ENCODE results near the gene MCM9. TPM values are rescaled to one million over a fixed set of nuclear protein-coding genes. Genes with fewer than 3 reads are reported as not detected.

The MCM9 gene
- total and polyA plus RNA-seq, 8 donors, result 5.0 to 14.4 (median 7.7) TPM

- H3K27me3 ChIP-seq, result no peaks in the 10 kb centered on the region
- no peak overlapping the region for H3K4me3 ChIP-seq
- DNase-seq (no peak), FAIRE-seq (no peak), ATAC-seq (no peak)
- no peaks in the 10 kb centered on the region for H3K9me3 ChIP-seq
- TF ChIP-seq CTCF (IDR thresholded peaks at IDR 0.05), result no peak
- no peak overlapping the region for H3K27ac ChIP-seq
- no peaks in the 10 kb centered on the region for H3K4me1 ChIP-seq
- 90 to 91% methylated on average over 1 of the region's 1 CpG for WGBS, 2 donors
- intact Hi-C loops (cut with DNase I), result no loop called here
- H3K36me3 ChIP-seq, result no peaks in the 10 kb centered on the region
Measured at GRCh38 chr6:118812970-118813369, 122.0 kb downstream of the MCM9 start.

- no peak for FAIRE-seq
- 88 to 95% methylated on average over 4 of the region's 4 CpGs for WGBS, 2 donors
Measured at GRCh38 chr6:118810420-118811027, 124.4 kb downstream of the MCM9 start.

GRCh38 chr6:118808793-118809638 lies 125.9 kb downstream of the MCM9 start:
- Histone ChIP-seq H3K27ac (no peak overlapping the region), H3K4me3 (no peak overlapping the region), H3K36me3 (no peaks in the 10 kb centered on the region), H3K9me3 (no peaks in the 10 kb centered on the region), H3K27me3 (no peaks in the 10 kb centered on the region), H3K4me1 (no peaks in the 10 kb centered on the region)
- TF ChIP-seq CTCF (IDR thresholded peaks at IDR 0.05), result no peak
- DNase-seq (no peak), ATAC-seq (peak in 1 of 4 donors; percentile 27), FAIRE-seq (no peak)
- intact Hi-C loops (cut with DNase I), result no loop called here
- WGBS, 2 donors, result 76 to 78% methylated on average over 5 of the region's 5 CpGs

More at GRCh38 chr6:118810420-118811027, 124.4 kb downstream of the MCM9 start:
- Histone ChIP-seq H3K9me3 (no peaks in the 10 kb centered on the region), H3K36me3 (no peaks in the 10 kb centered on the region), H3K4me1 (no peaks in the 10 kb centered on the region), H3K4me3 (no peak overlapping the region), H3K27ac (no peak overlapping the region), H3K27me3 (no peaks in the 10 kb centered on the region)
- ATAC-seq (peak in 2 of 4 donors; percentile 27 to 58), DNase-seq (no peak)
- no peak for TF ChIP-seq CTCF (IDR thresholded peaks at IDR 0.05)
- intact Hi-C loops (cut with DNase I), result no loop called here

- intact Hi-C loops (cut with DNase I), result no loop called here
- no peaks in the 10 kb centered on the region for H3K9me3 ChIP-seq
- no peak overlapping the region for H3K27ac ChIP-seq
- 94 to 97% methylated on average over 4 of the region's 4 CpGs for WGBS, 2 donors
- no peaks in the 10 kb centered on the region for H3K36me3 ChIP-seq
- ATAC-seq (no peak), FAIRE-seq (no peak), DNase-seq (no peak)
- TF ChIP-seq CTCF (IDR thresholded peaks at IDR 0.05), result no peak
- H3K4me1 ChIP-seq, result peaks cover 0 to 3% (median 0%) of the 10 kb centered on the region in 3 donors
- H3K27me3 ChIP-seq, result no peaks in the 10 kb centered on the region
- H3K4me3 ChIP-seq, result no peak overlapping the region
Measured at GRCh38 chr6:118804091-118804490, 130.9 kb downstream of the MCM9 start.

GRCh38 chr6:118801257-118801656 lies 133.7 kb downstream of the MCM9 start:
- intact Hi-C loops (cut with DNase I), result no loop called here

More at GRCh38 chr6:118801257-118801656, 133.7 kb downstream of the MCM9 start:
- FAIRE-seq, result no peak
- H3K27me3 ChIP-seq, result no peaks in the 10 kb centered on the region
- peaks cover 0 to 3% (median 0%) of the 10 kb centered on the region in 3 donors for H3K4me1 ChIP-seq
- ATAC-seq, result no peak
- H3K27ac ChIP-seq, result no peak overlapping the region
- 83 to 85% methylated on average over 6 of the region's 6 CpGs for WGBS, 2 donors
- H3K4me3 ChIP-seq, result no peak overlapping the region
- no peak for TF ChIP-seq CTCF (IDR thresholded peaks at IDR 0.05)
- no peaks in the 10 kb centered on the region for H3K9me3 ChIP-seq
- DNase-seq, result no peak
- H3K36me3 ChIP-seq, result no peaks in the 10 kb centered on the region

Data from pancreas (tissue), 10 donors.